Hepatocyte (in vitro differentiated cells): ENCODE data around the gene ZBTB7C. TPM values are rescaled to one million over a fixed set of nuclear protein-coding genes. Genes with fewer than 3 reads are reported as not detected.

Experiments used
- DNase-seq: peaks from one replicate; pipeline ENCODE4 v3.0.0-alpha.2; 2016; ENCODE audit warnings: low spot score
- H2AFZ ChIP-seq: fragments of 200-600 bp; sonication (generic); 2 replicates; pipeline ENCODE4 v1.6.0; 2016; ENCODE audit warnings: antibody characterized with exemption, mild to moderate bottlenecking
- H3K27ac ChIP-seq: fragments of 200-600 bp; sonication (generic); 2 replicates; pipeline ENCODE4 v1.5.1; 2016; ENCODE audit warnings: mild to moderate bottlenecking
- H3K27me3 ChIP-seq: fragments of 200-600 bp; sonication (generic); 2 replicates; pipeline ENCODE4 v1.6.1; 2016
- H3K36me3 ChIP-seq: fragments of 200-600 bp; sonication (generic); replicated peaks from 2 replicates; pipeline ENCODE4 v1.5.1; 2016; ENCODE audit warnings: low read depth; ENCODE audit not compliant: insufficient read depth
- H3K4me1 ChIP-seq: fragments of 200-600 bp; sonication (generic); 2 replicates; pipeline ENCODE4 v1.5.1; 2016; ENCODE audit warnings: mild to moderate bottlenecking, moderate library complexity; ENCODE audit not compliant: insufficient read depth
- H3K4me2 ChIP-seq: fragments of 200-600 bp; sonication (generic); 2 replicates; pipeline ENCODE4 v1.6.0; 2016
- H3K4me3 ChIP-seq: fragments of 200-600 bp; sonication (generic); 2 replicates; pipeline ENCODE4 v1.5.1; 2016; ENCODE audit warnings: mild to moderate bottlenecking
- H3K79me2 ChIP-seq: fragments of 200-600 bp; sonication (generic); 2 replicates; pipeline ENCODE4 v1.6.0; 2017; ENCODE audit warnings: mild to moderate bottlenecking
- H3K9me2 ChIP-seq: fragments of 200-600 bp; sonication (generic); replicated peaks from 2 replicates; pipeline ENCODE4 v1.6.0; 2017; ENCODE audit warnings: mild to moderate bottlenecking; ENCODE audit not compliant: insufficient read depth
- H3K9me3 ChIP-seq: fragments of 200-600 bp; sonication (generic); 2 replicates; pipeline ENCODE4 v1.5.1; 2016; ENCODE audit warnings: low read depth, mild to moderate bottlenecking
- H4K20me1 ChIP-seq: fragments of 200-600 bp; sonication (generic); 2 replicates; pipeline ENCODE4 v1.6.0; 2016; ENCODE audit warnings: mild to moderate bottlenecking; ENCODE audit not compliant: insufficient read depth, poor library complexity, severe bottlenecking
- CTCF ChIP-seq: fragments of 200-600 bp; sonication (generic); IDR thresholded peaks from 2 replicates; pipeline ENCODE4 v1.5.1; 2016; ENCODE audit warnings: antibody characterized with exemption, mild to moderate bottlenecking; ENCODE audit not compliant: poor library complexity
- EZH2 ChIP-seq: fragments of 200-600 bp; sonication (generic); IDR thresholded peaks from 2 replicates; pipeline ENCODE4 v1.6.1; 2016; ENCODE audit warnings: antibody characterized with exemption, mild to moderate bottlenecking, borderline replicate concordance
- EZH2phosphoT487 ChIP-seq: fragments of 200-600 bp; sonication (generic); IDR thresholded peaks from one replicate; pipeline ENCODE4 v1.6.1; 2018; ENCODE audit warnings: antibody characterized with exemption, mild to moderate bottlenecking, low read depth, moderate library complexity; ENCODE audit not compliant: unreplicated experiment, severe bottlenecking
- WGBS: methylation state at CpG from one replicate; pipeline ENCODE4 v1.1.6; 2016; ENCODE audit warnings: low lambda C conversion rate; ENCODE audit errors: missing lambda C conversion rate; 5-methylcytosine and 5-hydroxymethylcytosine counted together
- polyA plus RNA-seq: library from polyadenylated mRNA; unstranded; fragments of >200 nt; fragmentation: Nextera tagmentation; extraction: Ambion mirVana; gene quantifications from 2 replicates; pipeline ENCODE4 v1.2.1, GENCODE V29; 2016
- total RNA-seq: library from RNA; depleted of rRNA; stranded (reverse); fragments of >200 nt; gene quantifications from 2 replicates; pipeline ENCODE4 v1.2.3, GENCODE V29; 2014

Gene ZBTB7C
- total and polyA plus RNA-seq, 2 experiments from 2014 or later, result 0.70 to 1.0 TPM

GRCh38 chr18:48295586-48296311 is 113.4 kb downstream of the ZBTB7C start:
- DNase-seq, result peak; percentile 25

GRCh38 chr18:48294899-48295585 is 114.1 kb downstream of the ZBTB7C start:
- Histone ChIP-seq H3K4me1 (peaks cover under 1% of the 10 kb centered on the region), H3K4me3 (no peak overlapping the region), H3K9me3 (no peaks in the 10 kb centered on the region), H3K9me2 (no peaks in the 10 kb centered on the region), H3K27me3 (no peaks in the 10 kb centered on the region), H2AFZ (no peak overlapping the region), H3K36me3 (no peaks in the 10 kb centered on the region), H4K20me1 (no peaks in the 10 kb centered on the region), H3K79me2 (no peaks in the 10 kb centered on the region), H3K4me2 (no peak overlapping the region), H3K27ac (no peak overlapping the region)
- no peak for DNase-seq
- WGBS, result 92% methylated on average over 12 of the region's 12 CpGs
- TF ChIP-seq EZH2 (no peak), CTCF (no peak), EZH2phosphoT487 (no peak)

More at GRCh38 chr18:48295586-48296311, 113.4 kb downstream of the ZBTB7C start:
- Histone ChIP-seq H3K4me2 (no peak overlapping the region), H3K9me2 (no peaks in the 10 kb centered on the region), H3K9me3 (no peaks in the 10 kb centered on the region), H4K20me1 (no peaks in the 10 kb centered on the region), H3K4me1 (peaks cover 7% of the 10 kb centered on the region), H3K27me3 (no peaks in the 10 kb centered on the region), H3K36me3 (no peaks in the 10 kb centered on the region), H3K4me3 (no peak overlapping the region), H3K79me2 (no peaks in the 10 kb centered on the region), H3K27ac (no peak overlapping the region), H2AFZ (no peak overlapping the region)
- no peak for TF ChIP-seq EZH2
- TF ChIP-seq EZH2phosphoT487, result no peak
- TF ChIP-seq CTCF, result peak; percentile 40
- 65% methylated on average over 10 of the region's 10 CpGs for WGBS

GRCh38 chr18:48293954-48294898 is 115.0 kb downstream of the ZBTB7C start:
- H3K9me2 ChIP-seq, result no peaks in the 10 kb centered on the region
- H4K20me1 ChIP-seq, result no peaks in the 10 kb centered on the region
- H3K36me3 ChIP-seq, result no peaks in the 10 kb centered on the region
- no peak for TF ChIP-seq CTCF
- no peak overlapping the region for H2AFZ ChIP-seq
- H3K4me2 ChIP-seq, result no peak overlapping the region
- no peaks in the 10 kb centered on the region for H3K79me2 ChIP-seq
- WGBS, result 83% methylated on average over 16 of the region's 16 CpGs
- DNase-seq, result no peak
- no peaks in the 10 kb centered on the region for H3K9me3 ChIP-seq
- no peak overlapping the region for H3K27ac ChIP-seq
- H3K27me3 ChIP-seq, result no peaks in the 10 kb centered on the region
- H3K4me1 ChIP-seq, result no peaks in the 10 kb centered on the region
- no peak overlapping the region for H3K4me3 ChIP-seq
